Measurements from ENCODE around the gene CD200R1L.

Gene CD200R1L

GRCh38 chr3:112817797-112818196 is 28.9 kb downstream of the CD200R1L start:
- no peak for DNase-seq

- DNase-seq = no peak
These were observed 29.4 kb downstream of the CD200R1L start for GRCh38 chr3:112817271-112817670.

GRCh38 chr3:112815981-112816380 is 30.7 kb downstream of the CD200R1L start:
- DNase-seq = no peak

GRCh38 chr3:112814266-112814665 is 32.4 kb downstream of the CD200R1L start:
- no peak for DNase-seq

- DNase-seq = no peak
These were observed 32.9 kb downstream of the CD200R1L start for GRCh38 chr3:112813723-112814171.

GRCh38 chr3:112813016-112813415 is 33.6 kb downstream of the CD200R1L start:
- DNase-seq = no peak

- DNase-seq = no peak
These were observed 34.6 kb downstream of the CD200R1L start for GRCh38 chr3:112811917-112812660.

GRCh38 chr3:112811131-112811884 is 35.4 kb downstream of the CD200R1L start:
- no peak for DNase-seq

GRCh38 chr3:112810561-112810960 is 36.1 kb downstream of the CD200R1L start:
- no peak for DNase-seq

GRCh38 chr3:112808136-112808535 is 38.5 kb downstream of the CD200R1L start:
- no peak for DNase-seq

- no peak for DNase-seq
These were observed 39.0 kb downstream of the CD200R1L start for GRCh38 chr3:112807685-112808084.

GRCh38 chr3:112806903-112807302 is 39.8 kb downstream of the CD200R1L start:
- DNase-seq = no peak

- DNase-seq = no peak
These were observed 41.5 kb downstream of the CD200R1L start for GRCh38 chr3:112805126-112805525.

- no peak for DNase-seq
These were observed 42.6 kb downstream of the CD200R1L start for GRCh38 chr3:112804021-112804420.

- DNase-seq = no peak
These were observed 43.2 kb downstream of the CD200R1L start for GRCh38 chr3:112803467-112803866.

GRCh38 chr3:112802338-112802737 is 44.3 kb downstream of the CD200R1L start:
- no peak for DNase-seq

- no peak for DNase-seq
These were observed 46.7 kb downstream of the CD200R1L start for GRCh38 chr3:112799946-112800345.

- DNase-seq = no peak
These were observed 52.0 kb downstream of the CD200R1L start for GRCh38 chr3:112794622-112795172.

- DNase-seq = no peak
These were observed 53.2 kb downstream of the CD200R1L start for GRCh38 chr3:112793326-112794081.

GRCh38 chr3:112791736-112792135 is 54.9 kb downstream of the CD200R1L start:
- no peak for DNase-seq

GRCh38 chr3:112789787-112790186 is 56.9 kb downstream of the CD200R1L start:
- DNase-seq = no peak

GRCh38 chr3:112786881-112787579 is 59.6 kb downstream of the CD200R1L start:
- DNase-seq = no peak
